Adrenal gland (tissue), 12 donors: Measurements from ENCODE around the gene ZNF57. TPM values are rescaled to one million over a fixed set of nuclear protein-coding genes. Genes with fewer than 3 reads are reported as not detected.
A peak's percentile ranks its signal among the peaks of the same experiment; 100 is the strongest.

Experiments used
- DNase-seq, 7 donors: peaks; one replicate each; pipeline ENCODE4 v3.0.0-alpha.2; 2019 to 2020
- H3K27ac ChIP-seq, 5 donors: fragments of 200-600 bp; sonication (generic) in 4 of 5; 1 replicate in 3 of 5; 2 replicates in 2 of 5; pipeline versions ENCODE4 v1.5.1 to v1.8.0; 2016 to 2020; ENCODE audit warnings: mild to moderate bottlenecking in 1 of 5
- H3K27me3 ChIP-seq: fragments of 200-600 bp; 2 replicates; pipeline ENCODE4 v1.8.0; 2021
- H3K36me3 ChIP-seq, 2 donors: fragments of 200-600 bp; replicated peaks in 1 of 2; 1 replicate in 1 of 2; 2 replicates in 1 of 2; pipeline versions ENCODE4 v1.5.1 to v1.8.0; 2018 to 2022
- H3K4me1 ChIP-seq, 2 donors: fragments of 200-600 bp; replicated peaks in 1 of 2; 1 replicate in 1 of 2; 2 replicates in 1 of 2; pipeline versions ENCODE4 v1.5.1 to v1.8.0; 2018 to 2021
- H3K4me3 ChIP-seq, 4 donors: fragments of 200-600 bp; sonication (generic) in 3 of 4; one replicate each; pipeline ENCODE4 v1.5.1; 2016 to 2018
- H3K9me3 ChIP-seq, 3 donors: fragments of 200-600 bp; sonication (generic) in 1 of 3; replicated peaks in 1 of 3; 1 replicate in 2 of 3; 2 replicates in 1 of 3; pipeline versions ENCODE4 v1.5.1 to v1.8.0; 2016 to 2021
- POLR2A ChIP-seq, 2 donors: fragments of 450-650 bp; IDR thresholded peaks; one replicate each; pipeline ENCODE4 v1.6.1; 2017; ENCODE audit warnings: antibody characterized with exemption in 2 of 2, mild to moderate bottlenecking in 2 of 2, moderate library complexity in 1 of 2
- WGBS, 4 donors: extraction: QIAGEN DNeasy Blood & Tissue Kit in 2 of 4; methylation state at CpG; one replicate each; pipeline versions ENCODE4 v1.1.5 to v1.1.7; 2013 to 2017; 5-methylcytosine and 5-hydroxymethylcytosine counted together
- intact Hi-C, 2 donors: fragments of 100-400 bp; cut with DNase I; formaldehyde crosslinking; loops; one replicate each; pipeline versions ENCODE4 v1.14.1 to v1.15.0; 2022 to 2023
- polyA plus RNA-seq, 3 donors: library from polyadenylated mRNA; stranded (reverse); fragments of 200-250 nt in 2 of 3; fragments of 350-450 nt in 1 of 3; fragmentation: Illumina TruSeq in 1 of 3; extraction: RNeasy Lipid Tissue Mini Kit (QIAGEN cat#74804) in 1 of 3; gene quantifications; one replicate each; pipeline ENCODE4 v1.2.3, GENCODE V29; 2013 to 2014
- total RNA-seq, 9 donors: library from RNA; depleted of rRNA in 4 of 9; stranded (reverse); fragments of >200 nt in 4 of 9; fragments of 120-200 nt in 1 of 9; fragmentation: NEBNext Ultra II Directional in 1 of 9; extraction: Animal tissue kit (Norgen Biotek cat#: 25700) in 1 of 9; gene quantifications; one replicate each; pipeline versions ENCODE4 v1.1.0 to v1.2.4, GENCODE V29; 2013 to 2023
- TF ChIP-seq, protein P1 (sequence below), 6 experiments: fragments of 450-650 bp in 4 of 6; fragments of 200-600 bp in 2 of 6; sonication (generic) in 1 of 6; IDR thresholded peaks; 1 replicate in 5 of 6; 2 replicates in 1 of 6; pipeline versions ENCODE4 v1.5.1 to v1.8.0; 2016 to 2021; ENCODE audit warnings: antibody characterized with exemption in 6 of 6, mild to moderate bottlenecking in 2 of 6, moderate library complexity in 1 of 6
- donor health status: healthy with polysubstance abuse.
- donor health status: Bipolar disorder and iron deficiency.
- donor health status: DM: yes; HTN: yes; CAD: no.
- donor health status: DM: no; HTN: no; CAD: no.
- donor health status: DM: no; HTN: no; CAD: no.
- donor health status: DM: yes; HTN: yes; CAD: no.

ZNF57 gene
- total and polyA plus RNA-seq, 12 donors: 2.6 to 5.7 (median 3.4) TPM

DNA sequence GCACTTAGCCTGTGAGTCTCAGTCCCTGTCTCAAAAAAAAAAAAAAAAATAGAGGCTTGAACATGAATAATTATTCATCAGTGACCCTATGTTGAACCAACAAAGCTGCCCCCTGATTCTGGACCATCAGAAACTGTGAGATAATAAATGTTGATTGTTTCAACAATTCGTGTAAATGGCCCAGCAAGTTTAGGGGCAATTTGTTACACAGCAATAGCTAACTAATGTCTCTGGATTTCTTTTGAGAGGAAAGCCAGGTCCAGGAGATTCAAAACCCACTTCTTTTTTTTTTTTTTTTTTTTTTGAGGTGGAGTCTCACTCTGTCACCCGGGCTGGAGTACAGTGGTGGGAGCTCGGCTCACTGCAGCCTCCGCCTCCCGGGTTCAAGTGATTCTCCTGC is 64.1 kb downstream of the ZNF57 start:
- Histone ChIP-seq H3K27me3 (no peaks in the 10 kb centered on the region), H3K9me3 (no peaks in the 10 kb centered on the region), H3K36me3 (no peaks in the 10 kb centered on the region), H3K4me3 (no peak overlapping the region), H3K4me1 (peaks cover 4 to 18% of the 10 kb centered on the region in 2 donors), H3K27ac (no peak overlapping the region)
- no peak for TF ChIP-seq POLR2A (IDR thresholded peaks at IDR 0.05)
- TF ChIP-seq, protein P1, sequence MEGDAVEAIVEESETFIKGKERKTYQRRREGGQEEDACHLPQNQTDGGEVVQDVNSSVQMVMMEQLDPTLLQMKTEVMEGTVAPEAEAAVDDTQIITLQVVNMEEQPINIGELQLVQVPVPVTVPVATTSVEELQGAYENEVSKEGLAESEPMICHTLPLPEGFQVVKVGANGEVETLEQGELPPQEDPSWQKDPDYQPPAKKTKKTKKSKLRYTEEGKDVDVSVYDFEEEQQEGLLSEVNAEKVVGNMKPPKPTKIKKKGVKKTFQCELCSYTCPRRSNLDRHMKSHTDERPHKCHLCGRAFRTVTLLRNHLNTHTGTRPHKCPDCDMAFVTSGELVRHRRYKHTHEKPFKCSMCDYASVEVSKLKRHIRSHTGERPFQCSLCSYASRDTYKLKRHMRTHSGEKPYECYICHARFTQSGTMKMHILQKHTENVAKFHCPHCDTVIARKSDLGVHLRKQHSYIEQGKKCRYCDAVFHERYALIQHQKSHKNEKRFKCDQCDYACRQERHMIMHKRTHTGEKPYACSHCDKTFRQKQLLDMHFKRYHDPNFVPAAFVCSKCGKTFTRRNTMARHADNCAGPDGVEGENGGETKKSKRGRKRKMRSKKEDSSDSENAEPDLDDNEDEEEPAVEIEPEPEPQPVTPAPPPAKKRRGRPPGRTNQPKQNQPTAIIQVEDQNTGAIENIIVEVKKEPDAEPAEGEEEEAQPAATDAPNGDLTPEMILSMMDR (IDR thresholded peaks at IDR 0.05): no peak
- DNase-seq: no peak
- intact Hi-C loops: loop anchor here (5.0 to 10.0 kb wide), 2 partner anchors 140 to 197 kb away; no protein-coding TSS in a partner anchor
- WGBS, 4 donors: 93 to 99% (median 95%) methylated on average over 5 of the region's 5 CpGs

- intact Hi-C loops: loop anchor here in 1 of 2 donors (10.0 kb wide), 1 partner anchor 137 kb away; no protein-coding TSS in a partner anchor
- DNase-seq: no peak
- H3K4me3 ChIP-seq: no peak overlapping the region
- no peaks in the 10 kb centered on the region for H3K9me3 ChIP-seq
- H3K27ac ChIP-seq: peak overlapping the region in 1 of 5 donors; percentile 13
- no peaks in the 10 kb centered on the region for H3K36me3 ChIP-seq
- WGBS, 4 donors: 76 to 85% (median 83%) methylated on average over 8 of the region's 8 CpGs
- peaks cover 15 to 40% of the 10 kb centered on the region in 2 donors for H3K4me1 ChIP-seq
- TF ChIP-seq, protein P1 (IDR thresholded peaks at IDR 0.05): no peak
- TF ChIP-seq POLR2A (IDR thresholded peaks at IDR 0.05): no peak
- H3K27me3 ChIP-seq: no peaks in the 10 kb centered on the region
Observed at GRCh38 chr19:2967972-2968371, 67.2 kb downstream of the ZNF57 start.

Other genes with a start within 250 kb of the ZNF57 start
- 10 to 100 TPM in 5 of 9 donors, 1 to 10 TPM in 3, under 1 TPM in 1; 0.83 to 16.5 (median 10.1) TPM for gene GNG7, start 198.2 kb upstream of the ZNF57 start, total RNA-seq
- 1 to 10 TPM; 2.9 to 7.8 (median 5.1) TPM for gene GNG7, start 198.2 kb upstream of the ZNF57 start, polyA plus RNA-seq
- gene DIRAS1, start 179.6 kb upstream of the ZNF57 start, total RNA-seq: 1 to 10 TPM in 6 of 9 donors, under 1 TPM in 3; 0.09 to 4.8 (median 1.9) TPM
- 1 to 10 TPM; 1.4 to 2.3 (median 1.7) TPM for gene DIRAS1, start 179.6 kb upstream of the ZNF57 start, polyA plus RNA-seq
- gene SLC39A3, start 160.9 kb upstream of the ZNF57 start, total RNA-seq: 10 to 100 TPM; 25.1 to 75.8 (median 36.9) TPM
- 10 to 100 TPM; 39.4 to 72.2 (median 44.2) TPM for gene SLC39A3, start 160.9 kb upstream of the ZNF57 start, polyA plus RNA-seq
- gene SGTA, start 117.7 kb upstream of the ZNF57 start, total RNA-seq: 10 to 100 TPM; 28.2 to 79.2 (median 54.2) TPM
- gene SGTA, start 117.7 kb upstream of the ZNF57 start, polyA plus RNA-seq: 100 to 1,000 TPM in 1 of 3 donors, 10 to 100 TPM in 2; 30.3 to 104 (median 74.5) TPM
- gene THOP1, start 115.4 kb upstream of the ZNF57 start, total RNA-seq: 10 to 100 TPM; 33.0 to 77.3 (median 44.0) TPM
- 100 to 1,000 TPM in 1 of 3 donors, 10 to 100 TPM in 2; 23.1 to 138 (median 63.0) TPM for gene THOP1, start 115.4 kb upstream of the ZNF57 start, polyA plus RNA-seq
- gene ZNF554, start 81.1 kb upstream of the ZNF57 start, total RNA-seq: 1 to 10 TPM; 1.6 to 6.4 (median 4.3) TPM
- 1 to 10 TPM; 2.7 to 6.9 (median 3.3) TPM for gene ZNF554, start 81.1 kb upstream of the ZNF57 start, polyA plus RNA-seq
- gene ZNF555, start 59.5 kb upstream of the ZNF57 start, total RNA-seq: 1 to 10 TPM; 2.5 to 7.2 (median 6.0) TPM
- 1 to 10 TPM; 1.9 to 5.7 (median 3.0) TPM for gene ZNF555, start 59.5 kb upstream of the ZNF57 start, polyA plus RNA-seq
- gene ZNF556, start 33.6 kb upstream of the ZNF57 start, total RNA-seq: under 1 TPM in 6 of 9 donors, not detected in 3; 0.06 to 0.45 (median 0.13) TPM
- under 1 TPM; 0.03 to 0.18 (median 0.08) TPM for gene ZNF556, start 33.6 kb upstream of the ZNF57 start, polyA plus RNA-seq
- gene ZNF77, start 44.0 kb downstream of the ZNF57 start, total RNA-seq: 10 to 100 TPM in 1 of 9 donors, 1 to 10 TPM in 8; 1.1 to 10.6 (median 3.9) TPM
- gene ZNF77, start 44.0 kb downstream of the ZNF57 start, polyA plus RNA-seq: 1 to 10 TPM; 2.9 to 3.2 (median 3.1) TPM
- gene TLE6, start 76.6 kb downstream of the ZNF57 start, total RNA-seq: 1 to 10 TPM in 6 of 9 donors, under 1 TPM in 3; 0.48 to 3.2 (median 1.8) TPM
- 10 to 100 TPM in 1 of 3 donors, 1 to 10 TPM in 2; 1.2 to 13.9 (median 6.3) TPM for gene TLE6, start 76.6 kb downstream of the ZNF57 start, polyA plus RNA-seq
- 100 to 1,000 TPM in 1 of 9 donors, 10 to 100 TPM in 7, 1 to 10 TPM in 1; 4.0 to 104 (median 55.6) TPM for gene TLE2, start 128.4 kb downstream of the ZNF57 start, total RNA-seq
- 100 to 1,000 TPM in 1 of 3 donors, 10 to 100 TPM in 1, 1 to 10 TPM in 1; 8.4 to 106 (median 70.3) TPM for gene TLE2, start 128.4 kb downstream of the ZNF57 start, polyA plus RNA-seq
- 100 to 1,000 TPM; 167 to 968 (median 640) TPM for gene TLE5, start 161.6 kb downstream of the ZNF57 start, total RNA-seq
- gene TLE5, start 161.6 kb downstream of the ZNF57 start, polyA plus RNA-seq: 1,000 to 10,000 TPM in 2 of 3 donors, 100 to 1,000 TPM in 1; 237 to 2,300 (median 1,557) TPM
- gene GNA11, start 193.4 kb downstream of the ZNF57 start, total RNA-seq: 10 to 100 TPM; 11.5 to 84.3 (median 64.2) TPM
- gene GNA11, start 193.4 kb downstream of the ZNF57 start, polyA plus RNA-seq: 10 to 100 TPM; 20.6 to 38.3 (median 35.6) TPM
- 10 to 100 TPM in 4 of 9 donors, 1 to 10 TPM in 4, under 1 TPM in 1; 0.61 to 16.3 (median 9.7) TPM for gene GNA15, start 235.1 kb downstream of the ZNF57 start, total RNA-seq
- gene GNA15, start 235.1 kb downstream of the ZNF57 start, polyA plus RNA-seq: 1 to 10 TPM; 1.6 to 7.3 (median 5.8) TPM